Panc1 (cell line): ENCODE results near the gene OR10A2.
"Not testable (repeated sequence)": the region's sequence is repeated elsewhere in the genome, so short reads cannot be mapped to it uniquely, and the experiment has no call there.

Experiments used
- CTCF ChIP-seq: fragments of 450-650 bp; IDR thresholded peaks from 2 replicates; pipeline ENCODE4 v1.5.1; 2017; ENCODE audit warnings: mild to moderate bottlenecking
- POLR2AphosphoS5 ChIP-seq: IDR thresholded peaks from 2 replicates; pipeline ENCODE4 v1.6.1; 2012; ENCODE audit warnings: mild to moderate bottlenecking, low read depth, low read length, moderate library complexity
- REST ChIP-seq, 2 experiments: IDR thresholded peaks; 2 replicates each; pipeline ENCODE4 v1.6.1; 2011 to 2012; ENCODE audit warnings: low read depth in 2 of 2, control low read depth in 1 of 2, low read length in 1 of 2, mild to moderate bottlenecking in 1 of 2, moderate library complexity in 1 of 2; ENCODE audit not compliant: insufficient read depth in 1 of 2
- SIN3A ChIP-seq: IDR thresholded peaks from 2 replicates; pipeline ENCODE4 v1.6.1; 2012; ENCODE audit warnings: low read depth, mild to moderate bottlenecking, low read length, moderate library complexity, borderline replicate concordance; ENCODE audit not compliant: insufficient read depth
- TCF7L2 ChIP-seq: IDR thresholded peaks from 2 replicates; pipeline ENCODE4 v1.6.1; 2011; ENCODE audit warnings: mild to moderate bottlenecking, low read depth, low read length, inconsistent platforms

GRCh38 chr11:6854801-6855200 lies 8.1 kb upstream of the OR10A2 start:
- TF ChIP-seq POLR2AphosphoS5; CTCF; SIN3A; REST (IDR thresholded peaks at IDR 0.05; ENCODE audit: insufficient read depth in 1 of 2, low read depth in 2 of 2, low read length in 1 of 2); TCF7L2: not testable (repeated sequence)
